ENCODE results near the gene SPON1.

SPON1 gene

GRCh38 chr11:13944911-13945425, 17.6 kb upstream of the SPON1 start:
- no peak for DNase-seq

- DNase-seq: no peak
Observed at GRCh38 chr11:13947379-13947778, 15.1 kb upstream of the SPON1 start.

GRCh38 chr11:13949876-13950275, 12.6 kb upstream of the SPON1 start:
- no peak for DNase-seq

- DNase-seq: no peak
Observed at GRCh38 chr11:13952221-13952620, 10.3 kb upstream of the SPON1 start.

GRCh38 chr11:13952668-13953067, 9.9 kb upstream of the SPON1 start:
- no peak for DNase-seq

GRCh38 chr11:13954591-13954990, 7.9 kb upstream of the SPON1 start:
- peak; percentile 72 for DNase-seq

- DNase-seq: peak; percentile 68
Observed at GRCh38 chr11:13955971-13956421, 6.5 kb upstream of the SPON1 start.

- no peak for DNase-seq
Observed at GRCh38 chr11:13956988-13957387, 5.5 kb upstream of the SPON1 start.

GRCh38 chr11:13958641-13959400, 3.7 kb upstream of the SPON1 start:
- no peak for DNase-seq

- DNase-seq: no peak
Observed at GRCh38 chr11:13962198-13962561, 343 bp upstream of the SPON1 start.

GRCh38 chr11:13963169-13963948, 836 bp downstream of the SPON1 start:
- peak; percentile 31 for DNase-seq

- peak; percentile 55 for DNase-seq
Observed at GRCh38 chr11:13963949-13964770, 1.6 kb downstream of the SPON1 start.

- DNase-seq: no peak
Observed at GRCh38 chr11:13964771-13965074, 2.2 kb downstream of the SPON1 start.

GRCh38 chr11:13965337-13965736, 2.8 kb downstream of the SPON1 start:
- DNase-seq: no peak

GRCh38 chr11:13966013-13966412, 3.5 kb downstream of the SPON1 start:
- DNase-seq: no peak

- DNase-seq: no peak
Observed at GRCh38 chr11:13966486-13966885, 4.0 kb downstream of the SPON1 start.

- peak; percentile 54 for DNase-seq
Observed at GRCh38 chr11:13970986-13971385, 8.5 kb downstream of the SPON1 start.

GRCh38 chr11:13972043-13972910, 9.8 kb downstream of the SPON1 start:
- DNase-seq: no peak

GRCh38 chr11:13972944-13973343, 10.4 kb downstream of the SPON1 start:
- no peak for DNase-seq

GRCh38 chr11:13974631-13975030, 12.1 kb downstream of the SPON1 start:
- DNase-seq: no peak

- DNase-seq: no peak
Observed at GRCh38 chr11:13983081-13983751, 20.7 kb downstream of the SPON1 start.

Data from NCI-H1105 treated with DMSO at 0.1 percent for 48 hours (cell line).